Activated CD4-positive, alpha-beta T cell treated with anti-CD3 and anti-CD28 coated beads, Interleukin-2, amount 50 U/mL, for 24 hours (primary cell): ENCODE data around the gene HCFC1.

Source experiments
- DNase-seq, 2 donors: peaks; one replicate each; pipeline ENCODE4 v3.0.0-alpha.2; 2020; ENCODE audit warnings: low read depth in 1 of 2, low spot score in 1 of 2

HCFC1 gene

DNA sequence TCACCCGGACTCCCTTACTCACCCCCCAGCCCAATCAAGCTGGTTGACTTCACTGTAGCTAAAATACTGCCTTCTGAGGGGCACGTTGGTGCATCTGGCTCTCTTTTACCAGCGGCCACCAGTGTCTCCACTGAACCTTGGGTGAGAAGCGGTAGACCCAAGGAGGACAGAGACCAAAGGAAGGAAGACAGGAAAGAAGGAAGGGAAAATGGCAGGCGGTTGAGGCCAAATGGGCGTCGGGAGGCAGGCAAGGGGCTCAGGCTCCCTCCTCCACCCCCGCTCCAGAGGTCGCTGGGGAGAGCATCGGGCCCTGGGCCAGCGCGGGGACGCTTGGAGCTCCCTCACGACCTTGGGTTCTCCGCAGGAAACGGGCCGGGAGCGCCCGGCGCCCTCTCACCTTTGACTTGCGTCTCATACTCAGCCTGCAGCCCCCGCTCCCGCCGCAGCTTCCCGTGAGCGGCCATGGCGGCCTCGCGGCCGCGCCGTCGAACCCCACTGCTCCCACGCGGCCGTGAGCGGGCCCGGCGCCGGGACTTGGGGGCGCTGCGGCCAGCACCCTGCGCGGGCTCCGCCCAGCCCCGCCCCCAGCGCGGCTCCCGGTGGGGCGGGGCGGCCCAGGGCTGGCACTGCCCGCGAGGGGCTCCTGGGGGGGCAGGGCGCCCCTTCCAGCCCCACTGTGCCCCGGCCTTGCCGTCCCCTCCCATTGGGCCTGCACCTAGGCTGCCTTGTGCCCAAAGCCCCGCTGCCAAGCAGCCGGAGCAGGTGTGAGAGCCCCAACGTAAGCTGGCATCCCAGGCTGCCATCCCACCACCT, 45.7 kb downstream of the HCFC1 start, which contains the start of gene ARHGAP4:
ARHGAP4 (minus strand) TSS at position 526 of the 813 bp plus-strand sequence; CDS start at position 464, 62 bp downstream.
- peak in 1 of 2 donors; percentile 36 for DNase-seq

GRCh38 chrX:153925387-153925738, 46.3 kb downstream of the HCFC1 start:
- DNase-seq, result no peak

- DNase-seq, result no peak
Observed at GRCh38 chrX:153924149-153924861, 47.3 kb downstream of the HCFC1 start.

GRCh38 chrX:153922932-153923857, 48.4 kb downstream of the HCFC1 start:
- no peak for DNase-seq

DNA sequence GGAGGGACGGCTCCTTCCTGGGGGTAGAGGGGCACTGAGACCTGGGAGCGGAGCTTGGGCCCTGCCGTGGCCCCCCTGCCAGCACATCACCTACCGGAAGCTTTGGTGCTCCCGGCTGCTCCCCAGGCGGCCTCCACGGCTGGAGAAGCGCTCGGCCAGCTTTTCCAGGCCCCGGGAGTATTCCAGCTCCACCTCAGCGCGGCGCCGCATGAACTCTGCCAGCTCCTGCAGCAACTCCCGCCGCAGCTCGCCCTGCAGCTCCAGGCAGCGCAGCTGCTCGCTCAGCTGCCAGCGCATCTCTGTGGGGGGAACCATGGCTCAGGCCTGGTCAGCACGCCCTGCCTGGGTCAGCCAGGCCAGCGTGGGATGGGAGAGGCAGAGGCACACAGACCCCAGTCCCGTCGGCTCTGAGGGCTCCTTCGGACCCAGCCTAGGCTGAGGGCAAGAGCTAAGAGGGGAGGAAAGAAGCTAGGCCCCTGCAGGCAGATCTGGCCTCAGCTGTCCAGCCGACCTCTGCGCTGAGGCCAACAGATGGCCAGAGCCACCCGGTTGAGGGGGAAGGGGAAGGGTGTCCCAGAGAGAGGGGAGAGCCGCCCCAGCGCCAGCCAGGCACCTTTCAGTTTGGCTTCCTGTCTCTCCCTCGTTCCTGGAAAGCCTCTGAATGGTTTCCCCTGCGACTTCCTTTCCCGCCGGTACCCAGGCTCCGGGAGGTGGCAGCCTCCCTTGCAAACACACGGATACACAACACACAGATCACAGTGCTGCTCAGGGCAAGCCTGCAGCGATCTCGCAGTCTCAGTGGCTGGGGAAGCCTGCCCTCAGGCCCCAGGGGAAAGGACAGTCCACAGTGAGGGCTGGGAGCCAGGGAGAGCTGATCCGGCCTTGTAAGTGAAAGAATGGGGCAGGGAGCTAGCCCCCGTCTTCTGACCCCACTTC, 49.8 kb downstream of the HCFC1 start:
- DNase-seq, result no peak

DNA sequence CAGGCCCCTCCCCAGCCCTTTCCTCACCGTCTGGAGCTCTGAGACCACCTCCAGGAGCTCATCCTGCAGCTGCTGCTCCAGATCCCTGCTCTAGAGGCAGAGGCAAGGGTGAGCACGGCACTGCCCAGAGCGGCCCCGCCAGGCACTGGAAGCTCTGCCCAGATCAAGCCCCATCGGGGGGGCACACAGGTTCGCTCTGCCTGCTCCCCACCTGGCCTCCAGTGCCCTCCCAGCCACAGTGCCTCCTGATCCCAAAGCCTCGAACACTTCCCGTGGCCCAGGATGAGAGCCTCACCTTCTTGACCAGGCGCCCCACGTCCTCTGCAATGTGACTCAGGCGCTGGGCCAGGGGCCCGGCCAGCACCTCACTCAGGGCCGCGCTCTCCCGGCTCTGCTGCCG, 50.5 kb downstream of the HCFC1 start:
- no peak for DNase-seq

GRCh38 chrX:153920546-153920945, 51.1 kb downstream of the HCFC1 start:
- DNase-seq, result no peak

DNA sequence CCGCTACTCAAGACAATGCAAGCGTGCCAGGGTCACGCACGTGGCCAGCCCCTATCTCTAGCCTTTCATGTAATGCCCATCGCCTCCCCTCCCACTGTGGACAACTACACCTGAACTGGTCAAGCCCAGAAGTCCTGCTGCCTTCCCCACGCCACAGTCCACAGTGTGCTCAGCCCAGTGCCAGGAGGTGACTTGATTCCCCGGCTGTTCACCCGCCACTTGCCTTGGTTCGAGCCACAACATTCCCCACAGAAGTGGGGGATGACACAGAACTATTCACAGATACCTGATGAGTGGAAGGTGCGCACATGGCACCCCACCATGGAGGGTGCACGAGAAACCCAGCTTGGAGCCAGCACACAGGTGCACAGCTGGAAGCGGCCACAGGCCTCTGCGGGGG, 52.3 kb downstream of the HCFC1 start:
- DNase-seq, result no peak

- DNase-seq, result no peak
Observed at GRCh38 chrX:153917869-153918268, 53.7 kb downstream of the HCFC1 start.

GRCh38 chrX:153913701-153914100, 57.9 kb downstream of the HCFC1 start:
- DNase-seq, result no peak

DNA sequence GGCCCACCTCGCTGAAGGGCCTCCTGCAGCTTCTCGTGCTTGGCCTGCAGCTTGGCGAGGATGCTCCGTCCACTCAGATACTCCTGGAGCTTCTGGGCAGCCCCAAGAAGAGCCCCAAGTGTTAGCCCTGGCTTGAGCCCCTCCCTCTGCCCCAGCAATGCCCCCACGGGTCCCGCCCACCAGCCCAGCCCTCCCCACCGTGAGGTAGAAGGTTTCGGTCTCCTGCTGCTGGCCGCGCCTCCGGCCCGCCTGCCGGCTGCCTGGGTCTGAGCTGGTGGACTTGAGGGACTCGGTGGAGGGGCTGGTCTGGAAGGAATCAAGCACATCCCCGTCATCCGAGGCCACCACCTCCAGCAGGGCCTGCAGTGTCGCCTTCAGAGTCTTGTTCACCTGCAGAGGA, 58.4 kb downstream of the HCFC1 start:
- no peak for DNase-seq

DNA sequence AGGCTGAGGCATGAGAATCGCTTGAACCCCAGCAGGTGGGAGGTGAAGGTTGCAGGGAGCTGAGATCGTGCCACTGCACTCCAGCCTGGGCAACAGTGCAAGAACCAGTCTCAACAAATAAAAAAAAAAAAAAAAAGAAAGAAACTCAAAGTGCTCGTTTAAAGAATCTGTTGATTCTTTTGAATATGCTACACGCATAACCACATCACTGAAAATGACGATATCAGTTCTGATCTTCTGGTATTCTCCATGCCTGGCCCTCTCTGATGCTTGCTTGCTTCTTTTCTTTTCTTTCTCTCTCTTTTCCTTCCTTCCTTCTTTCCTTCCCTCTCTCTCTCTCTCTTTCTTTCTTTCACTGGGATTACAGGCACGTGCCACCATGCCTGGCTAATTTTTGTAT, 59.8 kb downstream of the HCFC1 start:
- DNase-seq, result no peak

GRCh38 chrX:153910446-153910845, 61.2 kb downstream of the HCFC1 start:
- DNase-seq, result no peak

DNA sequence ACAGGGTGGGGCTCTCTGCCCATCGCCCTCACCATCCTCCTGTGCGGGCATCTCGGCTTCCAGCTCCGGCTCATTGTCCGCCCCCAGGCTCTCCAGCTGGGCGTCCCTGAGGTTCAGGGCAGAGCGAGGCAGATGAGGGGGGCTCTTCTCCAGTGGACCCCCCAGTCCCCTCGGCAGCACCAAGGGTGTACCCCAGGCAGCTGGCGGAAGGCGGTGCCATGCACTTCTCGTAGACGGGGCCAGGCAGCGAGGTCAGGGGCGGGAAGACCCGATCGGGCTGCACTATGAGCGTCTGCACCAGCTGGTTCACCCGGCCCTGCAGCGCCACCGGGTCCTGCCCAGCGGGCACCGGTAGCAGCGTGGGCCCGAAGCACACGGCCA, 61.6 kb downstream of the HCFC1 start:
- DNase-seq, result no peak

GRCh38 chrX:153909024-153909979, 62.3 kb downstream of the HCFC1 start:
- no peak for DNase-seq

- DNase-seq, result no peak
Observed at GRCh38 chrX:153908219-153908860, 63.3 kb downstream of the HCFC1 start.

- no peak for DNase-seq
Observed at GRCh38 chrX:153907456-153907855, 64.2 kb downstream of the HCFC1 start.

GRCh38 chrX:153906126-153906917, 65.3 kb downstream of the HCFC1 start:
- no peak for DNase-seq
